ENCODE measurements around the gene NAT14. TPM values are rescaled to one million over a fixed set of nuclear protein-coding genes. Genes with fewer than 3 reads are reported as not detected.

NAT14 gene
- total RNA-seq, 1 experiment from 2014 or later, result 93.1 TPM

DNA sequence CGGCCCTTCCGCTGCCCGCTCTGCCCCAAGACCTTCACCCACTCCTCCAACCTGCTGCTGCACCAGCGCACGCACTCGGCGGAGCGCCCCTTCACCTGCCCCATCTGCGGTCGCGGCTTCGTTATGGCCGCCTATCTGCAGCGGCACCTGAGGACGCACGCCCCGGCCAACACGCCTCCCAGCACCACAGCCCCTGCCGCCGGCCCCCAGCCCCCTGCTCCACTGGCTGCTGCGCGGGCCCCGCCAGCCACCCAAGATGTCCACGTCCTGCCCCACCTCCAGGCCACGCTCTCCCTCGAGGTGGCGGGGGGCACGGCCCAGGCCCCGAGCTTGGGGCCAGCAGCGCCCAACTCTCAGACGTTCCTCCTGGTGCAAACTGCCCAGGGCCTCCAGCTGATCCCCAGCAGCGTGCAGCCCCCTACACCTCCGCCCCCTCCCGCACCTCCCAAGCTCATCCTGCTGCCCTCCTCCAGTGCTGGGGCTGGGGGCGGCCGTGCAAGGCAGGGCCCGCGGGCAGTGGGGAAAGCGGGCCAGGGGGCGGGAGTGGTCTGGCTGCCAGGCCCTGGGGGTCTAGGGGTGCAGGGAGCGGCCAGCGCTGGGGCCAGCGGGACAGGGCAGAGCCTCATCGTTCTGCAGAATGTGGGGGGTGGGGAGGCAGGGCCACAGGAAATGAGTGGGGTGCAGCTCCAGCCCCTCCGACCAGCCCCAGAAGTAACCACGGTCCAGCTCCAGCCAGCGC is 1.9 kb upstream of the NAT14 start:
- no peak for TF ChIP-seq TCF7L2 (IDR thresholded peaks at IDR 0.05; ENCODE audit: low read depth, low read length)
- TF ChIP-seq SIN3A (IDR thresholded peaks at IDR 0.05; ENCODE audit: borderline replicate concordance, insufficient read depth, low read depth, low read length), result no peak
- TF ChIP-seq, protein P1, sequence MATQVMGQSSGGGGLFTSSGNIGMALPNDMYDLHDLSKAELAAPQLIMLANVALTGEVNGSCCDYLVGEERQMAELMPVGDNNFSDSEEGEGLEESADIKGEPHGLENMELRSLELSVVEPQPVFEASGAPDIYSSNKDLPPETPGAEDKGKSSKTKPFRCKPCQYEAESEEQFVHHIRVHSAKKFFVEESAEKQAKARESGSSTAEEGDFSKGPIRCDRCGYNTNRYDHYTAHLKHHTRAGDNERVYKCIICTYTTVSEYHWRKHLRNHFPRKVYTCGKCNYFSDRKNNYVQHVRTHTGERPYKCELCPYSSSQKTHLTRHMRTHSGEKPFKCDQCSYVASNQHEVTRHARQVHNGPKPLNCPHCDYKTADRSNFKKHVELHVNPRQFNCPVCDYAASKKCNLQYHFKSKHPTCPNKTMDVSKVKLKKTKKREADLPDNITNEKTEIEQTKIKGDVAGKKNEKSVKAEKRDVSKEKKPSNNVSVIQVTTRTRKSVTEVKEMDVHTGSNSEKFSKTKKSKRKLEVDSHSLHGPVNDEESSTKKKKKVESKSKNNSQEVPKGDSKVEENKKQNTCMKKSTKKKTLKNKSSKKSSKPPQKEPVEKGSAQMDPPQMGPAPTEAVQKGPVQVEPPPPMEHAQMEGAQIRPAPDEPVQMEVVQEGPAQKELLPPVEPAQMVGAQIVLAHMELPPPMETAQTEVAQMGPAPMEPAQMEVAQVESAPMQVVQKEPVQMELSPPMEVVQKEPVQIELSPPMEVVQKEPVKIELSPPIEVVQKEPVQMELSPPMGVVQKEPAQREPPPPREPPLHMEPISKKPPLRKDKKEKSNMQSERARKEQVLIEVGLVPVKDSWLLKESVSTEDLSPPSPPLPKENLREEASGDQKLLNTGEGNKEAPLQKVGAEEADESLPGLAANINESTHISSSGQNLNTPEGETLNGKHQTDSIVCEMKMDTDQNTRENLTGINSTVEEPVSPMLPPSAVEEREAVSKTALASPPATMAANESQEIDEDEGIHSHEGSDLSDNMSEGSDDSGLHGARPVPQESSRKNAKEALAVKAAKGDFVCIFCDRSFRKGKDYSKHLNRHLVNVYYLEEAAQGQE (IDR thresholded peaks at IDR 0.05; ENCODE audit: insufficient read depth in 1 of 2, low read depth in 2 of 2, low read length in 1 of 2), result no peak
- TF ChIP-seq CTCF (IDR thresholded peaks at IDR 0.05), result no peak
- no peak for TF ChIP-seq POLR2AphosphoS5 (IDR thresholded peaks at IDR 0.05; ENCODE audit: low read depth, low read length)
- ATAC-seq (no peak), DNase-seq (ENCODE audit: low read depth, low spot score) (no peak)
- no peaks in the 10 kb centered on the region for H3K27me3 ChIP-seq (ENCODE audit: control insufficient read depth, insufficient read depth, low read length)
- intact Hi-C loops (cut with micrococcal nuclease; ENCODE audit: unreplicated experiment) (no loop called here), in situ Hi-C loops (cut with HindIII; ENCODE audit: low pct_unique_long_range_greater_than_20kb, low sequenced_read_pairs) (no loop called here)
- no TSS peak for BruUV-seq (replicated peaks)
- no peaks in the 10 kb centered on the region for H3K9me3 ChIP-seq (ENCODE audit: control insufficient read depth, insufficient read depth, low read depth, low read length)
- POLR2A ChIA-PET, result interaction anchor here (0.5 to 0.7 kb wide), 2 partner anchors 12 to 327 kb away, joined by 3 to 10 read pairs; no protein-coding TSS in a partner anchor
- peaks cover 3% of the 10 kb centered on the region; the same call in 1 of the 2 replicates for H3K36me3 ChIP-seq (ENCODE audit: control insufficient read depth, insufficient read depth, low read length)
- no peak overlapping the region for H3K4me3 ChIP-seq (ENCODE audit: low read depth in 2 of 2, low read length in 2 of 2)
- CTCF ChIA-PET, result no interaction called here
- no peak overlapping the region for H3K27ac ChIP-seq (ENCODE audit: low read length)
- H3K4me1 ChIP-seq (ENCODE audit: control insufficient read depth, insufficient read depth, low read length), result peaks cover 46% of the 10 kb centered on the region

DNA sequence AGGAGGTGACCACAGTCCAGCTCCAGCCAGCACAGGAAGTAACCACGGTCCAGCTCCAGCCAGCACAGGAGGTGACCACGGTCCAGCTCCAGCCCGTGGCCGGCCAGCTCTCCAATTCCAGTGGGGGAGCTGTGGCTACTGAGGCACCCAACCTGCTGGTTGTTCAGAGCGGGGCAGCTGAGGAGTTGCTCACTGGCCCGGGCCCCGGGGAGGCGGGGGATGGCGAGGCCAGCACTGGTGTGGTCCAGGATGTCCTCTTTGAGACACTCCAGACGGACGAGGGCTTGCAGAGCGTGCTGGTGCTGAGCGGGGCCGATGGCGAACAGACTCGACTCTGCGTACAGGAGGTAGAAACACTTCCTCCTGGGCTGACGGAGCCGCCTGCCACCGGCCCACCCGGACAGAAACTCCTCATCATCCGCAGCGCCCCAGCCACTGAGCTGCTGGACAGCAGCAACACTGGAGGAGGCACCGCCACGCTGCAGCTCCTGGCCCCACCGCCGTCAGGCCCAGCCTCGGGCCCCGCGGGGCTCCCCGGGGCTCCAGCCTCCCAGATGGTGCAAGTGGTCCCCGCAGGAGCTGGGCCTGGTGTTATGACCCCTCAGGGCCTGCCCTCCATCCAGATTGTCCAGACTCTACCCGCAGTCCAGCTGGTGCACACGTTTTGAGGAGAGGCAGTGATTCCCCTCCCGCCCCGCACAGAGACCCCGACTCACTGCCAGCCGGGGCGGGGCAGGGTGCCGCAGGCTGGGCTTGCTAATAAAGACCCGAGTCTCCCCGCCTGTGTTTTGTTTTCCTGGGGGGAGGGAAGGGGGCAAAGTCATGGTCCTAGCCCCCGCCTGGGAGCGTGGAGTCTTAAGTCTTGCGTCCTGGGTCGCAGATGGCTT is 1.0 kb upstream of the NAT14 start:
- ChIA-PET POLR2A (interaction anchor here (0.5 to 1.1 kb wide), 2 partner anchors 7 to 327 kb away, joined by 3 to 4 read pairs; partner anchors contain the start of gene ZNF628), CTCF (interaction anchor here (0.6 to 0.7 kb wide), 2 partner anchors 338 to 868 kb away, joined by 3 read pairs; no protein-coding TSS in a partner anchor)
- peaks cover 3% of the 10 kb centered on the region; the same call in 1 of the 2 replicates for H3K36me3 ChIP-seq (ENCODE audit: control insufficient read depth, insufficient read depth, low read length)
- H3K4me1 ChIP-seq (ENCODE audit: control insufficient read depth, insufficient read depth, low read length), result peaks cover 50% of the 10 kb centered on the region
- in situ Hi-C loops (cut with HindIII; ENCODE audit: low pct_unique_long_range_greater_than_20kb, low sequenced_read_pairs), result no loop called here
- no peak for TF ChIP-seq SIN3A (IDR thresholded peaks at IDR 0.05; ENCODE audit: borderline replicate concordance, insufficient read depth, low read depth, low read length)
- no peak for TF ChIP-seq TCF7L2 (IDR thresholded peaks at IDR 0.05; ENCODE audit: low read depth, low read length)
- no peak for TF ChIP-seq POLR2AphosphoS5 (IDR thresholded peaks at IDR 0.05; ENCODE audit: low read depth, low read length)
- TF ChIP-seq, protein P1 (IDR thresholded peaks at IDR 0.05; ENCODE audit: insufficient read depth in 1 of 2, low read depth in 2 of 2, low read length in 1 of 2), result no peak
- no peak for TF ChIP-seq CTCF (IDR thresholded peaks at IDR 0.05)
- no peaks in the 10 kb centered on the region for H3K27me3 ChIP-seq (ENCODE audit: control insufficient read depth, insufficient read depth, low read length)
- peak overlapping the region; percentile 67 to 78 for H3K4me3 ChIP-seq (ENCODE audit: low read depth in 2 of 2, low read length in 2 of 2)
- H3K27ac ChIP-seq (ENCODE audit: low read length), result peak overlapping the region; percentile 94
- H3K9me3 ChIP-seq (ENCODE audit: control insufficient read depth, insufficient read depth, low read depth, low read length), result no peaks in the 10 kb centered on the region
- BruUV-seq (replicated peaks), result no TSS peak
- DNase-seq (ENCODE audit: low read depth, low spot score), result no peak
- intact Hi-C loops (cut with micrococcal nuclease; ENCODE audit: unreplicated experiment), result no loop called here
- ATAC-seq, result no peak

Measured in Panc1 (cell line).